ENCODE data around the gene FBXO11. TPM values are rescaled to one million over a fixed set of nuclear protein-coding genes. Genes with fewer than 3 reads are reported as not detected.

Gene FBXO11
- total RNA-seq, 1 experiment from 2014 or later = 49.3 TPM

DNA sequence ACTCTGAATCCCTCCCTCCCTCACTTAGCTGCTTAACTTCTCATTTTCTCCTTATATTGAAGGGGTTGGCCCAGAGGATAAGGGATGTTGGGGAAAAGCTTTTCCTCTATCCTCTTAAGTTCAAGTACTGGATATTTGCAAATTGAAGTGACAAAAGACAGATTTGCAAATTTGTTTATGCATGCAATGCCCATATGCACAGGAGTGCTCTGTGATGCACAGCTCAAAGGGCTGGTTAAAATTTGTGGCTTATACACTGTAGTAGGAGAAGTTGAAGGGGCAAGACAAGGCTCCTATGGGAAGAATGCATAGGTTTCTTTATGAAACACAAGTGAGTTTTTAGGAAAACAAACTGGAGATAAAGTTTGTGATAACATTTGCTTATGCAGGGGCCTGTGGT lies 131.7 kb downstream of the FBXO11 start:
- no TSS peak for BruUV-seq (replicated peaks)
- Histone ChIP-seq H3K4me2 (no peak overlapping the region), H3K27ac (no peak overlapping the region), H2AFZ (no peak overlapping the region), H3K36me3 (ENCODE audit: low read depth) (no peaks in the 10 kb centered on the region), H3K27me3 (ENCODE audit: insufficient read depth, low read depth) (no peaks in the 10 kb centered on the region), H3K9me3 (ENCODE audit: insufficient read depth, low read depth) (peaks cover 16% of the 10 kb centered on the region; the same call in 1 of the 2 replicates), H3K4me1 (replicated peaks; ENCODE audit: insufficient read depth) (peaks cover 4% of the 10 kb centered on the region; the same call in 1 of the 2 replicates), H3K4me3 (no peak overlapping the region), H4K20me1 (ENCODE audit: insufficient read depth) (no peaks in the 10 kb centered on the region), H3K79me2 (ENCODE audit: low read depth) (no peaks in the 10 kb centered on the region), H3F3A (ENCODE audit: insufficient read depth, low read depth) (peaks cover 17% of the 10 kb centered on the region), H3K9me2 (ENCODE audit: insufficient read depth) (no peaks in the 10 kb centered on the region)
- CTCF ChIA-PET = no interaction called here
- intact Hi-C loops (cut with micrococcal nuclease; ENCODE audit: unreplicated experiment) = no loop called here
- POLR2A ChIA-PET (ENCODE audit: unreplicated experiment) = no interaction called here
- no peak for DNase-seq
- no peak for TF ChIP-seq EZH2 (IDR thresholded peaks at IDR 0.05; ENCODE audit: low read depth)
- TF ChIP-seq, protein P1, sequence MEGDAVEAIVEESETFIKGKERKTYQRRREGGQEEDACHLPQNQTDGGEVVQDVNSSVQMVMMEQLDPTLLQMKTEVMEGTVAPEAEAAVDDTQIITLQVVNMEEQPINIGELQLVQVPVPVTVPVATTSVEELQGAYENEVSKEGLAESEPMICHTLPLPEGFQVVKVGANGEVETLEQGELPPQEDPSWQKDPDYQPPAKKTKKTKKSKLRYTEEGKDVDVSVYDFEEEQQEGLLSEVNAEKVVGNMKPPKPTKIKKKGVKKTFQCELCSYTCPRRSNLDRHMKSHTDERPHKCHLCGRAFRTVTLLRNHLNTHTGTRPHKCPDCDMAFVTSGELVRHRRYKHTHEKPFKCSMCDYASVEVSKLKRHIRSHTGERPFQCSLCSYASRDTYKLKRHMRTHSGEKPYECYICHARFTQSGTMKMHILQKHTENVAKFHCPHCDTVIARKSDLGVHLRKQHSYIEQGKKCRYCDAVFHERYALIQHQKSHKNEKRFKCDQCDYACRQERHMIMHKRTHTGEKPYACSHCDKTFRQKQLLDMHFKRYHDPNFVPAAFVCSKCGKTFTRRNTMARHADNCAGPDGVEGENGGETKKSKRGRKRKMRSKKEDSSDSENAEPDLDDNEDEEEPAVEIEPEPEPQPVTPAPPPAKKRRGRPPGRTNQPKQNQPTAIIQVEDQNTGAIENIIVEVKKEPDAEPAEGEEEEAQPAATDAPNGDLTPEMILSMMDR (conservative IDR thresholded peaks at IDR 0.05) = no peak

DNA sequence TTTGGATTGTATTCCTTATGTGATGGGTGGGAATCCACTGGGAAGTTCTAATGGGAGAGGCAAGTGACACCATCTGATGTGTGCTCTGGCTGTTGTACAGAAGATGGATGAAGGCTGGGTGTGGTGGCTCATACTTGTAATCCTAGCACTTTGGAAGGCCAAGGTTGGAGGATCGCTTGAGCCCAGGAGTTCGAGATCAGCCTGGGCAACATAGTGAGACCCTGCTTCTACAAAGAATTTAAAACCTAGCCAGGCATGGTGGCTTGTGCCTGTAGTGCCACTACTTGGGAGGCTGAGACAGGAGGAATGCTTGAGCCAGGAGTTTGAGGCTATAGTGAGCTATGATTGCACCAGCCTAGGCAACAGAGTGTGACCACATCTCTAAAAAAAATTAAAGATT lies 134.0 kb downstream of the FBXO11 start:
- no peak overlapping the region for H3K27ac ChIP-seq
- DNase-seq = no peak
- peaks cover 4% of the 10 kb centered on the region; the same call in 1 of the 2 replicates for H3K4me1 ChIP-seq (replicated peaks; ENCODE audit: insufficient read depth)
- H3K4me3 ChIP-seq = no peak overlapping the region
- no peak for TF ChIP-seq EZH2 (IDR thresholded peaks at IDR 0.05; ENCODE audit: low read depth)
- TF ChIP-seq, protein P1 (conservative IDR thresholded peaks at IDR 0.05) = no peak
- no peaks in the 10 kb centered on the region for H4K20me1 ChIP-seq (ENCODE audit: insufficient read depth)
- no peaks in the 10 kb centered on the region for H3K9me2 ChIP-seq (ENCODE audit: insufficient read depth)
- H3K4me2 ChIP-seq = no peak overlapping the region
- no TSS peak for BruUV-seq (replicated peaks)
- no peak overlapping the region for H2AFZ ChIP-seq
- peaks cover 16% of the 10 kb centered on the region; the same call in 1 of the 2 replicates for H3K9me3 ChIP-seq (ENCODE audit: insufficient read depth, low read depth)
- no peaks in the 10 kb centered on the region for H3K36me3 ChIP-seq (ENCODE audit: low read depth)
- H3F3A ChIP-seq (ENCODE audit: insufficient read depth, low read depth) = peaks cover 17% of the 10 kb centered on the region
- CTCF ChIA-PET = interaction anchor here (0.6 kb wide), 1 partner anchor 12 kb away, joined by 6 read pairs; no protein-coding TSS in a partner anchor
- H3K79me2 ChIP-seq (ENCODE audit: low read depth) = no peaks in the 10 kb centered on the region
- POLR2A ChIA-PET (ENCODE audit: unreplicated experiment) = no interaction called here
- intact Hi-C loops (cut with micrococcal nuclease; ENCODE audit: unreplicated experiment) = no loop called here
- no peaks in the 10 kb centered on the region for H3K27me3 ChIP-seq (ENCODE audit: insufficient read depth, low read depth)

DNA sequence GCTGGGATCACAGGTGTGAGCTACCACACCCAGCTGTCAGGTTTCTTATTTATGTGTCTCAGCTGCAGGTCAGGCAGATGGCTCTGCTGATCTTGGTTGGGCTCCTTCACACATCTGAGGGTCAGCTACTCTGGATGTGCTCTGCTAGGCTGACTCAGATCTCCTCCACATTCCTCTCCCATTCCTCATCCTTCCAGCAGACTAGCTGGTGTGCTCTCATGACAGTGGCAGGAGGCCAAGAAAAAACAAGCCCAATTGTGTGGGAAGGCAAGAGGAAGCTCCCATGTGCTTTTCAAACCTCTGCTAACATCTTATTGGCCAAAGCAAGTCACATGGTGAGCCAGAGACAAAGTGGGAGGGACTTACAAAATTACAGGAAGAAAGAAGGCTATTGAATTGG lies 135.1 kb downstream of the FBXO11 start:
- BruUV-seq (replicated peaks) = no TSS peak
- Histone ChIP-seq H3K4me1 (replicated peaks; ENCODE audit: insufficient read depth) (peaks cover 4% of the 10 kb centered on the region; the same call in 1 of the 2 replicates), H3K79me2 (ENCODE audit: low read depth) (no peaks in the 10 kb centered on the region), H2AFZ (no peak overlapping the region), H3K4me2 (no peak overlapping the region), H3K4me3 (no peak overlapping the region), H3F3A (ENCODE audit: insufficient read depth, low read depth) (peaks cover 17% of the 10 kb centered on the region), H3K9me3 (ENCODE audit: insufficient read depth, low read depth) (peaks cover 16% of the 10 kb centered on the region; the same call in 1 of the 2 replicates), H3K36me3 (ENCODE audit: low read depth) (no peaks in the 10 kb centered on the region), H3K27ac (no peak overlapping the region), H3K27me3 (ENCODE audit: insufficient read depth, low read depth) (no peaks in the 10 kb centered on the region), H3K9me2 (ENCODE audit: insufficient read depth) (no peaks in the 10 kb centered on the region), H4K20me1 (ENCODE audit: insufficient read depth) (no peaks in the 10 kb centered on the region)
- intact Hi-C loops (cut with micrococcal nuclease; ENCODE audit: unreplicated experiment) = no loop called here
- TF ChIP-seq, protein P1 (conservative IDR thresholded peaks at IDR 0.05) = no peak
- no peak for TF ChIP-seq EZH2 (IDR thresholded peaks at IDR 0.05; ENCODE audit: low read depth)
- POLR2A ChIA-PET (ENCODE audit: unreplicated experiment) = interaction anchor here (0.5 to 0.7 kb wide), 3 partner anchors 136 to 380 kb away, joined by 4 to 5 read pairs (median 4); no protein-coding TSS in a partner anchor
- CTCF ChIA-PET = no interaction called here
- DNase-seq = peak; percentile 74 to 96

Data from PC-9 (cell line).